Measurements from ENCODE around the gene CAGE1. TPM values are rescaled to one million over a fixed set of nuclear protein-coding genes. Genes with fewer than 3 reads are reported as not detected.
"Not testable (repeated sequence)": the region's sequence is repeated elsewhere in the genome, so short reads cannot be mapped to it uniquely, and the experiment has no call there.

Gene CAGE1
- total and polyA plus RNA-seq, 2 donors (not counting 1 experiment from before 2014, with no cell fraction given), result 0.17 TPM; not detected in 1

GRCh38 chr6:7316658-7317533 lies 72.6 kb downstream of the CAGE1 start:
- no peaks in the 10 kb centered on the region for H3K36me3 ChIP-seq (ENCODE audit: control insufficient read depth, insufficient read depth, low read length)
- no peak overlapping the region for H3K4me2 ChIP-seq (ENCODE audit: extremely low read depth, insufficient read depth, low read length)
- TF ChIP-seq CTCF (conservative IDR thresholded peaks at IDR 0.05 in 1 of 2, IDR thresholded peaks at IDR 0.05 in 1 of 2; ENCODE audit: low read depth in 1 of 2, low read length in 2 of 2), result no peak
- TF ChIP-seq EZH2 (IDR thresholded peaks at IDR 0.05; ENCODE audit: low read length, missing control alignments), result no peak
- no peak overlapping the region for H3K4me3 ChIP-seq (replicated peaks in 1 of 4; ENCODE audit: control extremely low read depth in 1 of 4, insufficient read depth in 1 of 4, low read depth in 3 of 4, low read length in 4 of 4)
- no peaks in the 10 kb centered on the region for H4K20me1 ChIP-seq (ENCODE audit: control insufficient read depth, extremely low read depth, insufficient read depth, low read length)
- no peak overlapping the region for H2AFZ ChIP-seq (ENCODE audit: low read length)
- H3K9me3 ChIP-seq (ENCODE audit: control insufficient read depth, insufficient read depth, low read depth, low read length), result no peaks in the 10 kb centered on the region
- no peaks in the 10 kb centered on the region for H3K4me1 ChIP-seq (ENCODE audit: control insufficient read depth, extremely low read depth, insufficient read depth, low read length)
- peaks cover 11% of the 10 kb centered on the region for H3K79me2 ChIP-seq (ENCODE audit: control insufficient read depth, insufficient read depth, low read length)
- H3K27ac ChIP-seq (ENCODE audit: insufficient read depth, low read length), result no peak overlapping the region
- DNase-seq (ENCODE audit: low read depth in 2 of 2), result no peak
- H3K27me3 ChIP-seq (ENCODE audit: control insufficient read depth, insufficient read depth, low read length), result no peaks in the 10 kb centered on the region
- no peak overlapping the region for H3K9ac ChIP-seq (ENCODE audit: insufficient read depth, low read length)

- peaks cover 20% of the 10 kb centered on the region for H3K79me2 ChIP-seq (ENCODE audit: control insufficient read depth, insufficient read depth, low read length)
- H3K4me3 ChIP-seq (replicated peaks in 1 of 4; ENCODE audit: control extremely low read depth in 1 of 4, insufficient read depth in 1 of 4, low read depth in 3 of 4, low read length in 4 of 4), result no peak overlapping the region
- H2AFZ ChIP-seq (ENCODE audit: low read length), result no peak overlapping the region
- H3K27ac ChIP-seq (ENCODE audit: insufficient read depth, low read length), result no peak overlapping the region
- no peak for TF ChIP-seq EZH2 (IDR thresholded peaks at IDR 0.05; ENCODE audit: low read length, missing control alignments)
- TF ChIP-seq CTCF (conservative IDR thresholded peaks at IDR 0.05 in 1 of 2, IDR thresholded peaks at IDR 0.05 in 1 of 2; ENCODE audit: low read depth in 1 of 2, low read length in 2 of 2), result no peak
- DNase-seq (ENCODE audit: low read depth in 2 of 2), result no peak
- H4K20me1 ChIP-seq (ENCODE audit: control insufficient read depth, extremely low read depth, insufficient read depth, low read length), result no peaks in the 10 kb centered on the region
- no peaks in the 10 kb centered on the region for H3K9me3 ChIP-seq (ENCODE audit: control insufficient read depth, insufficient read depth, low read depth, low read length)
- H3K9ac ChIP-seq (ENCODE audit: insufficient read depth, low read length), result no peak overlapping the region
- H3K4me2 ChIP-seq (ENCODE audit: extremely low read depth, insufficient read depth, low read length), result no peak overlapping the region
- H3K27me3 ChIP-seq (ENCODE audit: control insufficient read depth, insufficient read depth, low read length), result no peaks in the 10 kb centered on the region
- H3K36me3 ChIP-seq (ENCODE audit: control insufficient read depth, insufficient read depth, low read length), result no peaks in the 10 kb centered on the region
- peaks cover 3% of the 10 kb centered on the region for H3K4me1 ChIP-seq (ENCODE audit: control insufficient read depth, extremely low read depth, insufficient read depth, low read length)
These were observed 73.6 kb downstream of the CAGE1 start for GRCh38 chr6:7315948-7316365.

- not testable (repeated sequence) for H3K4me3 ChIP-seq (replicated peaks in 1 of 4; ENCODE audit: control extremely low read depth in 1 of 4, insufficient read depth in 1 of 4, low read depth in 3 of 4, low read length in 4 of 4); H3K9ac ChIP-seq (ENCODE audit: insufficient read depth, low read length); H3K36me3 ChIP-seq (ENCODE audit: control insufficient read depth, insufficient read depth, low read length); H3K4me1 ChIP-seq (ENCODE audit: control insufficient read depth, extremely low read depth, insufficient read depth, low read length); H3K4me2 ChIP-seq (ENCODE audit: extremely low read depth, insufficient read depth, low read length); DNase-seq (ENCODE audit: low read depth in 2 of 2); H3K27ac ChIP-seq (ENCODE audit: insufficient read depth, low read length); H2AFZ ChIP-seq (ENCODE audit: low read length); H4K20me1 ChIP-seq (ENCODE audit: control insufficient read depth, extremely low read depth, insufficient read depth, low read length); H3K9me3 ChIP-seq (ENCODE audit: control insufficient read depth, insufficient read depth, low read depth, low read length); H3K27me3 ChIP-seq (ENCODE audit: control insufficient read depth, insufficient read depth, low read length)
- peaks cover 26% of the 10 kb centered on the region for H3K79me2 ChIP-seq (ENCODE audit: control insufficient read depth, insufficient read depth, low read length)
These were observed 74.2 kb downstream of the CAGE1 start for GRCh38 chr6:7315087-7315947.

Data from fibroblast of lung (primary cell).